ENCODE measurements around the gene HOXA2.

The HOXA2 gene

DNA sequence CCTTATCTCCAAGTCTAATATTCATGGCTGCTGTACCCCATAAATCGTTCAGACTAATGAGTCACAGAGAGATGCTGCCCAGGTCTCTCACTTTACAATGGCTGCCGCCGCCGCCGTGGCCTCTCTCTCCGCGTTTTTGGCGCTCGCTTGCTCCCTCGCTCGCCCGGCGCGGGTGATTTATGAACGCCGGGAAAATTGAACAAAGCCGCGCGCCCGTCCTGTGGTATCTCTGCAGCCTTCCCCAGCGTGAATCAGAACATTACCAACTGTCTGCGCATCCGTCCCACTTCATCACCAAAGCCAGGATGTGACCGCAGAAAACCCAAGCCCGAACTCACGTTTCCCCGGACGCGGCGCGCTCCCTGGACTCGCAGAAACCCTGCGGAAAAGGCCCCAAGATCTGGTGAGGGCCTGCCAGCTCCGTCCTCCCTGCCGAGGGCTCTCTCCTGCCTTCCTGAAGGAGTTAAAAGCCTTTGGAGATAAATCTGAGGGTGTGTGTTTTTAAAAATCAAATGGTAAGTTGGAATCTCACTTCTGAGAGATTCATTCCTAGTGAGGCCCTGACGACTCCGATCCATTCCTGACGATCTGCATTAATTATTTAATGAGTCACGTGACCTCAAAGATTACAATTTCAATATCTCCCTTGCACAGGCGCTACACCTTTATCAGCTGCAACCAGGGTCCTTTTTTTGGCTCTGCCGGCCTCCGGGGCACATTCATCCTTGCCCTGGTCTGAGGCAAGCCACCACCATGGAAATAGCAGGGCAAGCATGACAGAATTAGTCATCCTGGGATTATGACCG, 21.8 kb upstream of the HOXA2 start:
- no peak for TF ChIP-seq ZNF274 (IDR thresholded peaks at IDR 0.05; ENCODE audit: low read depth, low read length)

DNA sequence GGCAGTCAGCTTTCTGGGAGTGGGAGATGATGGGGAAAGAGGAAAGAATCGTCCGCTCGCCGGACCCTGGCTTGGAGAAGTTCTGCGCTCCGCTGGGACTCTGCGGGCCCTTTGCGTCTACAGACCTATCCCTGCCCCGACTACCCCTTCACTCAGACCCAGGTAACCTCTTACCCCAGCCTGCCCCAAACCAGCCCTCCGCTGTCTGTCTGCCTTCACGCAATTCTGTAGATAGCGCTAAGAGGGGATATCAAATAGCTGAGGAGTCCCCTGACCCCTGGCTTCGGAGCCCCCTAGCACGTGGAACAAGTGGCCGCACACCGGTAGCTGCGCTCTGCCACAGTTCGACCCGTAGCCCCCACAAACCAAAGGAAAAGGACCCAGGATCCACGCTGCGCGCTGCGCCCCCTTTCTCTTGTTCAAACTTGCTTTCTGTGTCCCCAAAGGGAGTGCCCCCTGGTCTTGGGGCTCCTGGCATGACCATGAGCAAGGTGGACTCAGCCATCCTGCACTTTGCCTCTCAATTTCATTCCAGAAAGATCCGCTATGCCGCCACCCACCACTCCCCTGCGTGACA, 21.1 kb upstream of the HOXA2 start:
- no peak overlapping the region for H3K4me3 ChIP-seq (ENCODE audit: low read length)
- TF ChIP-seq ZNF274 (IDR thresholded peaks at IDR 0.05; ENCODE audit: low read depth, low read length), result no peak

More for the DNA sequence above, 21.8 kb upstream of the HOXA2 start:
- H3K4me3 ChIP-seq (ENCODE audit: low read length), result no peak overlapping the region

DNA sequence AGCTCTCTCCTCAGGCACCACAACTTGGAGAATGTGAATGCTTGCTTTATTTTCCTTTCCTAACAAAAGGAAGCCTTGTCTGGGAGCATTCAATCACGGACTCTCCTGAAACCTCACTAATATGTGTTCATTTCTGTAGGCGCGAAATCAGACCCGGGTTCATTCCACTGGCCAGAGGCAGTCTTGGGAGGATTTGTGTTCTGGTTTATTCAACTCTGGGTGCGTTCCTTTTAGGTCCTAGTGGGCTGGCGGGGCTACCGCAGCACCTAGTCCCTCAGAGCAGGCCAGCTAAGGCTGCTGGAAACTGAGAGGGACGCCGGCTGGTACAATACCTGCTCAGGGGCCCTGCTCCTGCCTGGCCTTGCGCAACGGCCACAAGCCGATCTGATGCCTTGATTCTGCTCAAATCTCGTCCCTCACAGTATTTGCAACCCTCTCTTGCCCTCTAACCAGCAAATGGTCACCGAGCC, 20.6 kb upstream of the HOXA2 start:
- no peak overlapping the region for H3K4me3 ChIP-seq (ENCODE audit: low read length)
- no peak for TF ChIP-seq ZNF274 (IDR thresholded peaks at IDR 0.05; ENCODE audit: low read depth, low read length)

DNA sequence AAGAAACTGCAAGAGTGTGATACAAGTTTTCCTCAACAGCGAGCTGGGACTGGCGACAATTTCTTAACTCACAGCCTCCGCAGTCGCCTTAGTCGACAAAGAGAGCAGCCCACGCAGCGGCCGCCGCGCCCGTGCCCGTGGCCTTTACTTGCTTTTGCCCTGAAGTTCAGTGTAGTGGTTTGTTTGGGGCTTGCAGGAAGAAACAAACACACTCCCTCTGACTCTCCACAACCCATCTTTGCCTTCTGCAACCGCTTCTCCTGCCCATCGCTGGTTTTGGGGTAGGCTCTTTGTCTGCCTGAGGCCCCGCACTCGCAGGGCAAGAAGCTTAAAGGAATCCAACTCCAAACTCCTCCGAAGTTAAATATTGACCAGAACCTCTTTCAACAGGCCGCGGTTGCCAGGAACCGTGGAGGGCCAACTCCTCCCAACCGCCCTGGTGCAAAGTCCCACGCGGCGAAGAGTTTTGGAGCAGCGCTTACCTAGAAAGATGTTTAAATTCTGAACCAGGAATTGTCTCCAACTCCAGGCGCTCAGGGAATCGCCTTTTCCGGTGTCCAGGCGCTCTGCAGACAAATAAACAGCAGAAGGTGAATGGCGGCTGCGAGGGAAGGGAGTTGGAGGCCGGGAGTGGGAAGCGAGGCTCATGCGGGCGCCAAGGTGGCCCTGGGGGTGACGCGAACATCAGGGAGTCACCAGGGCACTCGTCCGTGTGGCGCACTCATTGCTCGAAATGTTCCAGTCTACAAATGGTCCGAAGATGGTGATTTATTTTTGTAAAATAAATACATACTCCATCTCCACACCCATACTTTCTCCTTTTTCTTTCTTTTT, 19.8 kb upstream of the HOXA2 start:
- no peak for TF ChIP-seq ZNF274 (IDR thresholded peaks at IDR 0.05; ENCODE audit: low read depth, low read length)
- no peak overlapping the region for H3K4me3 ChIP-seq (ENCODE audit: low read length)

DNA sequence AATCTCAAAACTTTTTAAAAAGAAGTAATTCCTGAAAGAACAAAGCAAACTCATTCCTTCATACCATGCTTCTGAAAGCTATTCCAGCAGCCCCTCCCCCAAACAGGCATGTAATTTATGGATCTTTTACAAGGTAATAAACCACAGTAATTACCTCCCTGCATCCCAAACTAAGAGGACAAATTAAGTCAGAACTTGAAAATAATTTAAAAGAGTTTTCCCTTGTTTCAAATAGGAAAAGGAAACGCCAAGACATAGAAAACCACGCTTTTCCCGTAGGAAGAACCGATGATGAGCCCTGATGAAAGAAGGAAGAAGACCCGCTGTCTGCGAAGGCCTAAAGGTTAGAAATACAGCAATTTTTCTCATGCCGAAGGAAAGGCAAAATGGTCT, 19.2 kb upstream of the HOXA2 start:
- no peak for TF ChIP-seq ZNF274 (IDR thresholded peaks at IDR 0.05; ENCODE audit: low read depth, low read length)
- no peak overlapping the region for H3K4me3 ChIP-seq (ENCODE audit: low read length)

DNA sequence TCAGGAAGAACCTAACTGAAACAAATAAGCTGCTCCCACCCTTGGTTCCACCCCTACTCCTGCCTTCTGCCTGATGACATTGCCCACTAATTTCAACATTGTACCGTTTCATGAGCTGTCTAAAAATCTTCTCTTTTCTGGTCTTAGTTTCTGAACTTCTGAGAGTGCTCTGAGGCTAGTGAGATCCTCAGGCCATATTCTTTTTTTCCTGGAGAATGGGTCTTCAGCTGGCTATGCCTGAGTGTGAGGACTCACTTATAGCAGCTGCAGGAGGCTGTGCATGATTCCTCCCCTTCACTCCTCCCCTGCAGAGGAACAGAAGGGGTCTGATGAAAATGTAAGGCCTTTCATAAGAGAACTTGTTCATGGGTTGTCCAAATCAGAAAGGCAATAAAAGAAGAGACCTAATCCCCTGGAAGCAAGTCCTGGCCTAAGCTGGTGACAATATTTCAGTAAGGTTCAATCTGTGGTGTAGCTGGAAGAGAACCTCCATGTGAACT, 17.0 kb upstream of the HOXA2 start:
- H3K4me3 ChIP-seq (ENCODE audit: low read length), result no peak overlapping the region
- no peak for TF ChIP-seq ZNF274 (IDR thresholded peaks at IDR 0.05; ENCODE audit: low read depth, low read length)

DNA sequence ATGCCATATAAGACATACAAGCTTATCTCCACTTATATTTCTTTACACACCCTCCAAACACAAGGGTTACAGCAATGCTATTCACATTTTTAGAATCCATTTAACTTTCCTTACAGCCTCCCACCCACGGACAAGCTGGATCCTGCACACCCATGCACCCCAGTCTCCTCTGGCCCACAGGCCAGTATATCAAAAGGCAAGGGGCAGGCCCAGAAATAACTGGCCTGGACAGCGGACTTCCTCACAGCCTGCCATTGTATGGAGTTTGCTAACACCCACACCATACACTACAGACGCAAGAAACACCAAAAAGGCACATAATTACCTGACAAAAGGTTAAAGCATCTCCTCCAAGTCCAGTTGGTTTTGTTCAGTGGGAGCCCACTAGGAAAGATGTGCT, 16.1 kb upstream of the HOXA2 start:
- H3K4me3 ChIP-seq (ENCODE audit: low read length), result no peak overlapping the region
- TF ChIP-seq ZNF274 (IDR thresholded peaks at IDR 0.05; ENCODE audit: low read depth, low read length), result no peak

DNA sequence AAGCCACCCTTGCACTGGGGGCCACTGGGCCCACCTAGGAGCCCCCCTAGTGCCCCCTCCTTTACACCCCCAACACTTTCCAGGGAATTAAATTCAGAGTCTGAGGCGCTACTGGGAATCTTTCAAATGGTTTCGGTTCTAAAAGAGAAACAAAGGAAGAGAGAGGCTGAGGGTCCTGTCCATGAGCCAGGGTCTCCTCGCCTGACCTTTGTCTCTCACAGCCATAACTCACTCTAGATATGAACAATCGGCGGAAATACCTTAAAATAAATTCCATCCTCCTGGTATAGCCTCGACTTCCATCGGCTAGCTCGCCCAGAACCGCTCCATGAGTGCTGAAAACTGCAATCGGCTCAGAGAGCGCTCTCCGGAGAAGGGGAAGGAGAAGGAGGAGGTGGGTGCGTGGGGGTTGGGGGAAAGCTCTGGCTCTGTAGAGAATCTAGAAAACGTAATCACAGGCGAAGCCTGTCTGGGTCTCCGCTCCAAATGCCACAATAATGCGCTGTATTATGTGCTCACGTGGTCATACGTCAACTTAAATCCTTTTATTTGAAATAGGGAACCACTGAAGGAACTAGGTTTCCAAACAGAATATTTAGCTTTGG, 15.5 kb upstream of the HOXA2 start:
- H3K4me3 ChIP-seq (ENCODE audit: low read length), result no peak overlapping the region
- TF ChIP-seq ZNF274 (IDR thresholded peaks at IDR 0.05; ENCODE audit: low read depth, low read length), result no peak

DNA sequence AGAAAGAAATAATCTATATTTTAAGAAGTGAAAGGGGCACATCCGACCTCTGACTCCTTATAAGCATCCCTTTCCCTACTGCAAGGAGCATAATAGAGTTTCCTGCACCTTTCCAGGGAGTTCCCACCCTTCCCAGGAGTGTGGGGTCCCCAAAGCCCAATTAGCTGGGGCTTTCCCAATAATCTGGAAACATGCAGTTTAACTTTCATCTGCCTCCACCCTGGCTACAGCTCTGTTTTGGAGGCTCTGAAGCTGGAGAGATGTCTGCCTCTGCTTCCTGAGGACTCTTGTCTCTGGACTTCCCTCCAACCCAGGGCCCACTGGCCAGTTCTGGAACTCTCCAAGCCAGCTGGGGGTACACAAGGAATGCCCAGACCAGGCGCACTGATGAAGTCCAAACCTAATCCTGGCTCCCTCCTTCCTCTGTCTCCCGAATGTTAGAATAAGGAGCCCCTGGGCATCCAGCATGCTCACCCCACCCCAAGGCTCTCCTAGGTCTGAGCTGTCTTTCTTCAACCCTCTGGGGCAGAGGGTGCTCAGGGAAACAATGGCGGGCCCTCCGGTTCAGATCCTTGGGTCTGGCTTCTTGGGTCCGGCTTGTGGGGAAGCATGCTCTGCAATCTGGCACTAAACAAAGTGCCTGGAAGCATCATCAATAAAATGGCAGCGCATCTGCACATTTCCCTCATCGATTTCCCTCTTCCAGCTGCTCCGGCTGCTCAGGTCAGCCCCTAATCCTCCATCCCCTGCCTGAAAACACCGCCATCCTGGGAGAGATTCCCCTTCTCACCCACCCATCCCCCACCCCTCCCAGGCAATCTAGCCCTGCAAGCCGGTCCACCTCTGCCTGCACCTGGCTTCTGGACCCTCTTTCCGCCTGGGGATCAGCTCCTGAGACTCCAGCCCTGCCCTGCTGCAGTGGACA, 14.7 kb upstream of the HOXA2 start:
- H3K4me3 ChIP-seq (ENCODE audit: low read length), result no peak overlapping the region
- TF ChIP-seq ZNF274 (IDR thresholded peaks at IDR 0.05; ENCODE audit: low read depth, low read length), result no peak

DNA sequence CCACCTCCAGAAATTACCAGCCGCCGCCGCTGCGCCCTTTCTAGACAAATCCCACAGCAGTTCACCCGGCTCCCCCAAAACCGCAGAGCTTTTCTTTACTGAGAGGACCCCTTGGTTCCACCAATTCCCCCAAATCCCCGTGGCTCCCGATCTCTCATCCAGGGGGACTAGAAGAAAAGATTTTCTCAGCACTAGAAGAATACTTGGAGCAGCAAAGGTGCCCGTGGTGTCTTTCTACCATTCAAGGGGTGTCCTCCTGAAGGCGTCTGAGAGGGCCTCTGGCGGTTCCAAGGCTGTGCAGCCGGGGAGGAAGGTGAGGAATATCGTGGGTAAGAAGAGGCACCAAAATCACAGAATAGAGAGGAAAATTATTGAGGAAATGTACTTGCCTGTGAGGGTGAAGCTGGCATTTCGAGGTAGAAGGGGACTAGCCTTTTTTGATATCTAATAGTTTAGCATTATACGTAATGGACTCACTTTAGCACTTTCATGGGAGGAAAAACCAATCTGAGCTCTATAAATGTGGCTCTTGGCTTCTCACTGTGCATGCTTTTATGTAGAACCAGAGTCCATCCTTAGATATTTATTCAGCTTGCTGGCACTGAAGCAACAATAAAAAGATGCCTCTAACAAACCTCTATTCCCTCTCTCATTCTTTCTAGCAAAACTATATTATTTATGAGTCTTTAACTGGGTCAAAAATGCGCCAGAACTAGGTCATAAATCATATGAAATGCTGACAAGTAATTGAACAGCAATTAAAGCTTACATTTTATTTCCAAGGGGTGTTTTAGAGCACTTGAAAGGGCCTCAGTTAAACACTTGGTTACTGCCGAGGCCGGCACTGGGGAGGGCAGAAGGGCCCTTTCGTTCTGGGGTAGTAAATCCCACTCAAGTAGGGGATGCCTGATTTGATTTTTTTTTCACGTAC, 13.8 kb upstream of the HOXA2 start:
- H3K4me3 ChIP-seq (ENCODE audit: low read length), result no peak overlapping the region
- no peak for TF ChIP-seq ZNF274 (IDR thresholded peaks at IDR 0.05; ENCODE audit: low read depth, low read length)

DNA sequence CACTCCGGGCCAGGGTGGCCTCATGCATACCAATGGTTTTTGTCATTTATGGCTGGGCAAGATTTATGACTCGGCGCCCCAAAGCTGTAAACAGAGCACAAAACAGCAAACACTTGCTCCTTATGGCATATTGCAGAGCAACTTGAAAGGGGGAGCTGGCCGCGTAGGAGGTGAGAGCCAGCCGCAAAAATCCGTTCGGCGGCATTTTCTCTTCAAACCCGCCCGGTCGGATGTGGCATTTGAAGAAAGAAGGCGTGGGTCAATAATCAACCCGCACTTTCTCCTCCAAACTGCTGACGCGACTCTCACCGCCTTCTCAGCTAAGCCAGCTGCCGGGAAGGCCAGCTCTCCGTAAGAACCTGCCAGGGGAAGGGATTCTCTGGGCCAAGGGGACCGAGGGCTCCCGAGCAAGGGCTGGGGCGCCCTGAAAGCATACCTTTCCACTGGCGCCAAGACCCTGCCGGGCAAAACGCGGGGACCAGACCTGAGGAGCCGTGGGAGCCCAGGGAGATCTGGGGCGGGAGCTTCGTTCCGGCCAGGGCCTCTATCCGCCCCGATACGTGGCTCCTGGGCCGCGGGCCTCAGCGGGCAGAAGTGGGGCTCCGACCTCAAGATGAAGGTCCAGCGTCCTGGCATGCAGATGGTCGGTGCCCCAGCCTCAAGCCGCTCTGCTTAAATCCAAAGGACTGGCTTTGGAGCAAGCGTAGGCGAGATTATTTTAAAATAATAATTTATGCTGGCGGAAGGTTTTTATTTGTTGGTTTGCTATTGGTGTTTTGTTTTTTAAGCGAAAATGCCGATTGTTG, 12.9 kb upstream of the HOXA2 start:
- no peak for TF ChIP-seq ZNF274 (IDR thresholded peaks at IDR 0.05; ENCODE audit: low read depth, low read length)
- H3K4me3 ChIP-seq (ENCODE audit: low read length), result no peak overlapping the region
